HEK293T (cell line): ENCODE data around the gene TGM6.

Source experiments
- ARNT ChIP-seq: fragments of 450-650 bp; IDR thresholded peaks from 2 replicates; pipeline ENCODE4 v1.6.1; 2017; ENCODE audit warnings: mild to moderate bottlenecking
- BHLHE40 ChIP-seq: fragments of 450-650 bp; IDR thresholded peaks from 2 replicates; pipeline ENCODE4 v1.6.1; 2016; ENCODE audit warnings: mild to moderate bottlenecking, moderate library complexity, borderline replicate concordance
- ELF4 ChIP-seq: fragments of 450-650 bp; IDR thresholded peaks from 2 replicates; pipeline ENCODE4 v1.6.1; 2017; ENCODE audit warnings: antibody characterized with exemption
- FOXA1 ChIP-seq: fragments of 450-650 bp; IDR thresholded peaks from 2 replicates; pipeline ENCODE4 v1.6.1; 2016; ENCODE audit warnings: mild to moderate bottlenecking
- FOXM1 ChIP-seq: fragments of 450-650 bp; IDR thresholded peaks from 2 replicates; pipeline ENCODE4 v1.6.1; 2017; ENCODE audit warnings: mild to moderate bottlenecking, borderline replicate concordance
- HDGF ChIP-seq: fragments of 450-650 bp; IDR thresholded peaks from 2 replicates; pipeline ENCODE4 v1.6.1; 2017; ENCODE audit warnings: antibody characterized with exemption, borderline replicate concordance
- SP1 ChIP-seq: fragments of 450-650 bp; IDR thresholded peaks from 2 replicates; pipeline ENCODE4 v1.6.1; 2017
- SUZ12 ChIP-seq: fragments of 450-650 bp; IDR thresholded peaks from 2 replicates; pipeline ENCODE4 v1.6.1; 2016; ENCODE audit warnings: mild to moderate bottlenecking
- TARDBP ChIP-seq: fragments of 450-650 bp; IDR thresholded peaks from 2 replicates; pipeline ENCODE4 v1.6.1; 2016
- ZNF384 ChIP-seq: fragments of 450-650 bp; IDR thresholded peaks from 2 replicates; pipeline ENCODE4 v1.6.1; 2016

DNA sequence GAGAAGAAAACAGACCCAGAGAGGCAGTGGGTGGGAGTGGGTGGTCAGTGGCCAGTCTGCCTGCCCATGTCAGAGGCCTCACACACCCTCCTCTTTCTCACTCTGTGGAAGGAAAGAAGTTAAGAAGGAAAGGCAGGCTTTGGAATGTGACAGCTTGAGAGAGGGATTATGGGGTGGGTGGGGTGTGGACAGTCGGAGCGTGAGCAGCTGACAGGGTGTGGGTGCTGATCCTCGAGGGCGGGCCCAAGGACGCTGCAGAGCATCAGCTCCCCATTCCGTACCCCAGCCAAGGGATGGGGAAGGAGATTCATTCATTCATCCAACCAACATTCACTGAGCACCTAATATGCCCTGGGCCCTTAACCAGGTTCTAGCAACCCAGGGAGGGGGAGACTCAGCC, 4.8 kb downstream of the TGM6 start:
- TF ChIP-seq BHLHE40: no peak
- no peak for TF ChIP-seq ELF4
- no peak for TF ChIP-seq SUZ12
- no peak for TF ChIP-seq SP1
- TF ChIP-seq FOXM1: no peak
- no peak for TF ChIP-seq FOXA1
- no peak for TF ChIP-seq HDGF
- no peak for TF ChIP-seq ARNT
- no peak for TF ChIP-seq TARDBP
- TF ChIP-seq ZNF384: no peak
